Measurements from ENCODE around the gene ENAH. TPM values are rescaled to one million over a fixed set of nuclear protein-coding genes. Genes with fewer than 3 reads are reported as not detected.

ENAH gene
- total RNA-seq, 1 experiment from 2014 or later, result 160 TPM

DNA sequence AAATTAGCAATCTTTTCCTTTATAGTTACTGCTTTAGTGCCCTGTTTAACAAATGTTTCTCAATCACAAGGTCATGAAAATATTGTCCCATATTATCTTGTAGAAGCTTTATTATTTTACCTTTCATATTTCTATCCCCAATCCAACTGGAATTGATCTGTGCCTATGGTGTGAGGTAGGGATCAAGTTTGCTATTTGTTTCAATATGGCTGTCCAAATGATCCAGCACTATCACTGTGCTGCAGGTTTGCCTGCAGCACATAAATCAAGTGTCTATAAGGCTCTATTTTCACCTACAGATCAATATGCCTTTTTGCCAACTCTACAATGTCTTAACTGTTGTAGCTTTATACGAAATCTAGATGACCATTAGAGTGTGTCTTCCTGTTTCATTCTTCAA, 96.2 kb downstream of the ENAH start:
- no peaks in the 10 kb centered on the region for H3K27me3 ChIP-seq (ENCODE audit: control insufficient read depth, insufficient read depth, low read length)
- H3K4me3 ChIP-seq (ENCODE audit: insufficient read depth, low read depth, low read length), result no peak overlapping the region
- DNase-seq, result no peak
- peaks cover 3% of the 10 kb centered on the region for H3K36me3 ChIP-seq (replicated peaks; ENCODE audit: control insufficient read depth, insufficient read depth, low read length)

DNA sequence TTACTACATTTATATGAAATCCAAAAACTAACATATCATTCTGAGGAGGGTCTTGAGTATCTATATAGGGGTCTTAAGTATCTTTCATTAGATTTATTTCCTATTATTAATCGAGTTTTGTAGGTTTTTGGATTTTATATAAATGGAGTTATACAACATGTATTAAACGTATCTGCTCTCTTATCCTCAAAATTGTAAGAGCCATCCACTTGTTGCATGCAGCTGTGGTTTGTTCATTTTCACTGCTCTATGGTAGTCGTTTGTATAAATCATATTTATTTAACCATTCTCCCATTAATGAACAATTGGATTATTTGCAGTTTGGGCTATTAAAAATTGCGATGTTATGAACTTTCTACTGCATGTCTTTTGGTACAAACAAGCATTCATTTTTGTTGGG, 97.1 kb downstream of the ENAH start:
- DNase-seq, result no peak
- no peak overlapping the region for H3K4me3 ChIP-seq (ENCODE audit: insufficient read depth, low read depth, low read length)
- peaks cover 3% of the 10 kb centered on the region for H3K36me3 ChIP-seq (replicated peaks; ENCODE audit: control insufficient read depth, insufficient read depth, low read length)
- no peaks in the 10 kb centered on the region for H3K27me3 ChIP-seq (ENCODE audit: control insufficient read depth, insufficient read depth, low read length)

DNA sequence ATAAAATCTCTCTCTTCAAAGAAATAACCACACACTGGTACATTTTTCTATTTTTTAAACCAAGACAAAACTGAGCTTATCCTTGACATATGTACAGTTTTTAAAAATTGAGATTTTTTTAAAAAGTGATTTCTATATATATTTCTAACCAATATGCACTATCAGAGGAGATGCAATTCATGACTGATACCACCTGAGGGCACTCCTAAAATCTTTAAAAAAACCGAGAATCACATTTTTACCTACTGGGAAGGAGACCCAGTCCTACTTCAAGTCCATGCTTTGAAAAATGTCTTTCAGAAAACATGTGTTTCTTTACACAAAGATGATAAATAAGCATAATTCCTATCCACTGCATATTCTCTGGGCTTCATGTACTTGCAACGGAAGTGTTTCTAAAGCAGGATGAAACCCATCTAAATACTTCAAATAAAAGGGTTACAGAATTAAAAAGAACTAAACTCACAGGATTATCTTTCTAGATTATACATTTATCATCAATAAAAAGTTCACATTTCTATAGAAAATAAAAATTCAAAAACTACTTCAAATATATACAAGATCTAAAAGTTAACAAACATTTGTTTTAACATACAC, 98.6 kb downstream of the ENAH start:
- Histone ChIP-seq H3K36me3 (replicated peaks; ENCODE audit: control insufficient read depth, insufficient read depth, low read length) (peaks cover 2% of the 10 kb centered on the region), H3K4me3 (ENCODE audit: insufficient read depth, low read depth, low read length) (no peak overlapping the region), H3K27me3 (ENCODE audit: control insufficient read depth, insufficient read depth, low read length) (no peaks in the 10 kb centered on the region)
- peak; percentile 46 for DNase-seq

DNA sequence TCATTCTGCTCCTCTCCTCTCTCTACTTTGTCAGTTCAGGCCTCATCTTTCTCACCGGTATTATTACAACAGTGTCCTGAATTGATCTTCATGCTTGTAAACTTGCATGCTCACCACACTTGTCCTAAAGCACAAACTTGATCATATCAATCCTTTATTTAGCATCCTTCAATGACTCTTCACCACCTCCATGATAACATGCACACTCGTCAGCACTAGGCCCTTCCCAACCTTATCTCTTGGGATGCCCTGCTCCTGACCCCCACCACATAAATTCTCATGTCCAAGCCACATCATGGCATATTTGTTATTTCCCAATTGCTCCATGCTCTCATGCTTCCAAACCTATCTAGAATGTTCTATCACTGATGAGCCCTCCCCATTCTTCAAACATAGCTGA, 103.1 kb downstream of the ENAH start:
- Histone ChIP-seq H3K4me3 (ENCODE audit: insufficient read depth, low read depth, low read length) (no peak overlapping the region), H3K27me3 (ENCODE audit: control insufficient read depth, insufficient read depth, low read length) (no peaks in the 10 kb centered on the region), H3K36me3 (replicated peaks; ENCODE audit: control insufficient read depth, insufficient read depth, low read length) (no peaks in the 10 kb centered on the region; the same call in 1 of the 2 replicates)
- no peak for DNase-seq

DNA sequence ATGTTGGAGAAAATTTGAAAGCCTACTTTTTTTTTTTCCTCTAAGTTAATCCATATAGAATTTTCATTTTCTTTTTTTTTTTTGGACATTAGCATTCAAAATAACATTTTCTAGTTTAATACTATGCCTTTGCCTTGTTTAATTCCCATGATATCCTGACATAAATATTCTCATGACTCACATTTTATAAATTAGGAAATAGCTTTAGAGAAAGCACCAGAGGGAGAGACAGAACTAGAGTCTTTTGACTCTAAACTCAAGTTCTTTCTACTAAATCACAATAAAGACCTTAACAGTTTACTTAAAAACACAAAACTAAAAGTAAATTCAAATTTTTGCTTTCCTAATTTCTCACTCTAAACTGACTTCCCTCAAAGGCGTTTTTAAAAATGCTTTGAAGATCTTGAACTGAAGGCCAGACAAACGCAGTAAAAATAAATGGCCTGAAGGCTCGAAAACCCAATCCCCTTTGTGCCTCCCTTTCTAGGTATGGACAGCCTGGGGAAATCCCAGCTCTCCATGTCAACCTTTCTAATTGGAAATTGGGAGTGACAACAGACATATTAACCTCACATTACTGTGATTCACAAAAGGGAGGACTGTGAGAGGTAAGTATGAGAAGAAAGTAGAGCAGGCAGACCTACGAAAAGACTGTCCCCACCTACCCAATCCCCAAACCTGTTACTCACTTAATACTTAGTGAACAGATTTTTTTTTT, 104.6 kb downstream of the ENAH start:
- no peak overlapping the region for H3K4me3 ChIP-seq (ENCODE audit: insufficient read depth, low read depth, low read length)
- no peaks in the 10 kb centered on the region for H3K27me3 ChIP-seq (ENCODE audit: control insufficient read depth, insufficient read depth, low read length)
- no peaks in the 10 kb centered on the region; the same call in none of the 2 replicates for H3K36me3 ChIP-seq (replicated peaks; ENCODE audit: control insufficient read depth, insufficient read depth, low read length)
- DNase-seq, result no peak

DNA sequence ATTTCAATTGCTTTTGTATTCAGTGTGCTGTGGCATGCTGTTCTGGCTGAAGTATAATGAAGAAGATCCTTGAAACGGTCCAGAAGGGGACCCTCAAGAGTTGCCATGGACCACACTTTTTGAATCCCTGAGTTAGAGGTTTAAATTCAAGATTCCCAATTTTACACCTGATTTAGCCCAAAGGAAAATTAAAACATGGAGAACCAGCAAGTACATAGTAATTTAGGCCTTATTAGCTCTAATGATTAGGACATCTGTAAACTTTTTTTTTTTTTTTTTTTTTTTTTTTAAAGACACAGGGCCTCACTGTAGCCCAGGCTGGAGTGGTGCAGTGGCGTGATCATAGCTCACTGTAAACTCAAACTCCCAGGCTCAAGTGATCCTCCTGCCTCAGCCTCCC, 107.3 kb downstream of the ENAH start:
- DNase-seq, result no peak
- Histone ChIP-seq H3K4me3 (ENCODE audit: insufficient read depth, low read depth, low read length) (no peak overlapping the region), H3K27me3 (ENCODE audit: control insufficient read depth, insufficient read depth, low read length) (no peaks in the 10 kb centered on the region), H3K36me3 (replicated peaks; ENCODE audit: control insufficient read depth, insufficient read depth, low read length) (no peaks in the 10 kb centered on the region; the same call in 1 of the 2 replicates)

DNA sequence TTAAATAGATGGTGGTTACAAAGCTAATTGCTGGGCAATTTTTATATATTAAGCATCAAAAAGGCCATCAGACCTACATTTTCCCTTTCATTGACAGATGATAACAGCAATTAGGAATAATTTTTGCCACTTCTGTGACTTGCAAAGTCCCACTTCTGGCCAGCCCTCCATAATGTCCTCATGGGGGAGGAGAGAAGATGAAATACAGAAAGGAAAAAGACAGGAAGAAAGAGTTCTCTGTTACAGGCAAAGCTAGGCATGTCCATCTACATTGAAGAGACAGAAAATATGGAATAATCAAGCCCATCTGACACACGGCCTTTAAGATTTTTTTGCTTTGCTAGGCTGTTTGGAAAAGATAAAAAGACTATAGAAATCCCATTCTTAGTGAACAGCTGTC, 108.0 kb downstream of the ENAH start:
- no peak for DNase-seq
- Histone ChIP-seq H3K4me3 (ENCODE audit: insufficient read depth, low read depth, low read length) (no peak overlapping the region), H3K36me3 (replicated peaks; ENCODE audit: control insufficient read depth, insufficient read depth, low read length) (no peaks in the 10 kb centered on the region; the same call in 1 of the 2 replicates), H3K27me3 (ENCODE audit: control insufficient read depth, insufficient read depth, low read length) (no peaks in the 10 kb centered on the region)

DNA sequence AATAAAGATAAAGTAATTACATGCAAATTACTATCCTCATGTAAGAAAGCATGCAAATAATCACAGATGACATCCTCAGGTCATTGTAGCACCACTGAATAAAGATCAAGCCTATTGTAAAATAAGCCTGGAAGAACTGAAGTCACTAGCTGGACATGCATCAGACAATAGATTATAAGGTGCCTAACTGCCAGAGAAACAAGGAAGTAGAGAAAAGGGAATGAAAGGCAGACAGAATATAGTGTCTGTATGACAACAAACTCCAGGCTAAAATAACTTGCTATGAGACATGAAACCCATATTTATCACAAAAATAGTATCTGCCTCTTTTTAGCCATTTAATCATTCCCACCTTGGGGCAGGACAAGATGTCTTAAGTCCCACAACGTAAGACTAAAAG, 108.7 kb downstream of the ENAH start:
- no peak for DNase-seq
- no peaks in the 10 kb centered on the region for H3K27me3 ChIP-seq (ENCODE audit: control insufficient read depth, insufficient read depth, low read length)
- no peak overlapping the region for H3K4me3 ChIP-seq (ENCODE audit: insufficient read depth, low read depth, low read length)
- no peaks in the 10 kb centered on the region; the same call in 1 of the 2 replicates for H3K36me3 ChIP-seq (replicated peaks; ENCODE audit: control insufficient read depth, insufficient read depth, low read length)

DNA sequence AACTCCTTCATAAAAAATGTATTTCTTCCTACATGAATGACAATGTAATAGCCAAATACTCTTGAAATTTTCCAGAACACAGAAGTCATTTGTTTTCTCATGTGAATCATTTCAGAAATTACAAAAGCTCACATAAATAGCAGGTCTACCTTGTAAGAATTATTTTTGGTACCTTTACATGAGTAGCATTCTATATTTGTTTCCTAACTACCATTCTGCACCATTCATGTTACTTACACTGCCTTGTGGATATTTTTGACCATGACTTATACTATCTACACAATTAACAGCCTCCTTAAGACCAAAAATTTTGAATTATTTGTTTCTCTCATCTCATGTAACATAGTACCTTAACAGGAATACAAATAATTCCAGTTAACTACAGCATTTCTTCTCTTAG, 109.6 kb downstream of the ENAH start:
- DNase-seq, result no peak
- Histone ChIP-seq H3K27me3 (ENCODE audit: control insufficient read depth, insufficient read depth, low read length) (no peaks in the 10 kb centered on the region), H3K36me3 (replicated peaks; ENCODE audit: control insufficient read depth, insufficient read depth, low read length) (no peaks in the 10 kb centered on the region; the same call in 1 of the 2 replicates), H3K4me3 (ENCODE audit: insufficient read depth, low read depth, low read length) (no peak overlapping the region)

DNA sequence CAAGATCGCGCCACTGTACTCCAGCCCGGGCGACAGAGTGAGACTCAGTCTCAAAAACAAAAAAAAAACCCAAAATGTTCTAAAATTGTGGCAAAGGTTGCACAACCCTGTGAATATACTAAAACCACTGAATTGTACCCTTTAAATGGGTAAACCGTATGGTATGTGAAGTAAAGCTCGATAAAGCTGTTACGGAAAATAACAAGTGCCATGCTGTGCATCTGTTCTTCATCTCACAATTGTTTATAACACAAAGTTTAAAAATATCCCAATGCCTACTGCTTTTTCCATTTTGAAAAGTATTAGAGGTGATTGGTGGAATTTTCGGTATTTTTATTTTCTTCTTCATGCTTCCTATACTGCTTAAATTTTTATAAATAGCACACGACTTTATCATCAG, 111.5 kb downstream of the ENAH start:
- no peaks in the 10 kb centered on the region; the same call in 1 of the 2 replicates for H3K36me3 ChIP-seq (replicated peaks; ENCODE audit: control insufficient read depth, insufficient read depth, low read length)
- H3K4me3 ChIP-seq (ENCODE audit: insufficient read depth, low read depth, low read length), result no peak overlapping the region
- DNase-seq, result no peak
- H3K27me3 ChIP-seq (ENCODE audit: control insufficient read depth, insufficient read depth, low read length), result no peaks in the 10 kb centered on the region

DNA sequence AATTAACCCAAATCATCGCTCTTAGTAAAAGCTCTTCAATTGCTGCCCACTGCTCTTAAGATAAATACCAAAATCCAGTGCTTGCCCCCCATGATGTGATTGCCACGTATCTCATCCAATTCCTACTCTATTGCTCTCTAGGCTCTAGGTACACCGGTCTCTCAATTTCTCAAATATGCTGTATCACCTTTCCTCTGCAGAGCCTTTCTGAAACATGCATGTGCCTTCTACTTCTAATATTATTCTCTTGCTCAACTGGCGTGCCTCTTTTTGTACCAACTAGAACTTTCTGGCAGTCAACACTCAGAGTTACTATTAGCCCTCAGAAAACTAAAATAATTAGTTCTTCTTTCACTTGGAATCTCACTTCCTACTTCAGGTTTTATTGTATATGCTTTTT, 113.3 kb downstream of the ENAH start:
- Histone ChIP-seq H3K27me3 (ENCODE audit: control insufficient read depth, insufficient read depth, low read length) (no peaks in the 10 kb centered on the region), H3K36me3 (replicated peaks; ENCODE audit: control insufficient read depth, insufficient read depth, low read length) (no peaks in the 10 kb centered on the region; the same call in 1 of the 2 replicates), H3K4me3 (ENCODE audit: insufficient read depth, low read depth, low read length) (no peak overlapping the region)
- no peak for DNase-seq

DNA sequence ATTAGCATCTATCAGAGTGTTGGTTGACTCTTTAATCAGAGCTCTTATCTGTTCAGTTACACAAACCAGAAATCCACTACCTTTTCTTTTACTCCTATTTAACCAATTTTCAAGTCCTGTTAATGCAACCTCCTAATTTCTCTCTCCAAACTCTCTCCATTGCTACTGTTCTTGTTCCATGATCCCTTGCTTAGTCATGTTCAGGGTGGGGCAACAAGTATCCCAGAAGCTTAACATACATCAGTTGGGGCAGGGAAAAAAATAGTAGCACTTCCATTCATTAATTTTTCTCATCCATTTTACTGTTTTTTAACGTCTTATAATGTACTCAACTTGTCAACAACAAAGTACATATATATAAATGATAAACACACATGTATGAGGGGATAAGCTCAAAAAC, 113.9 kb downstream of the ENAH start:
- Histone ChIP-seq H3K4me3 (ENCODE audit: insufficient read depth, low read depth, low read length) (no peak overlapping the region), H3K27me3 (ENCODE audit: control insufficient read depth, insufficient read depth, low read length) (no peaks in the 10 kb centered on the region), H3K36me3 (replicated peaks; ENCODE audit: control insufficient read depth, insufficient read depth, low read length) (no peaks in the 10 kb centered on the region)
- DNase-seq, result no peak

DNA sequence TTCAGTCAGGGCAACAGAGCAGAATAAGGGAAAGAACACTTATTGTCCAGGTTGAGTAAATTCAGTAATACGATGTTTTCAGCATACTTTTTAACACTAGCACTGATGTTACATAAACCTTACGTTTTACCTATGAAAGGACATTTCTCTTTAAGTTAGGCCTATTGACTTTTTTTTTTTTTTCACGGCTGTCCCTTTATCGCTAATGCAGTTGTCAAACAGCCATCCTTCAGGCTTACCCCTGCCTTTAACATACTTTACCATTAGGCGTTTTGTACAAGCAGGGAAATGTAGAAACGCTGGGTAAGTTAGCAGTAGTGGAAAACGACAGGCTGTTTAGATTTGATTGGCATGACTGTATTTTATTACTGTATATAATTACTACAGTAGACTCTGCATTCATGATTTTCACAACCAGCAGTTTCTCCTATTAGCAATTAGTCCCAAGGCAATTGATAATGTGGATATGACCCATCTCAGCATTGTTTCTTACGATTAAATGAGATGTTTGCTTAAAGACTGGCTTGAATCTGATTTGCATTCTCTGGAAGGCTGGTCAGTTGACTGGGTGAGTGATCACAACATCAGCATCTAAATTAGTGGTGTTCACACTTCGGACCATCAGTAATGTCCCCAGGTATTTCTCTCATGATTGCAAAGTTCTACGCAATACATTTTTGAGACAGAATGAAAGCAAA, 115.2 kb downstream of the ENAH start:
- H3K4me3 ChIP-seq (ENCODE audit: insufficient read depth, low read depth, low read length), result no peak overlapping the region
- H3K36me3 ChIP-seq (replicated peaks; ENCODE audit: control insufficient read depth, insufficient read depth, low read length), result no peaks in the 10 kb centered on the region
- H3K27me3 ChIP-seq (ENCODE audit: control insufficient read depth, insufficient read depth, low read length), result no peaks in the 10 kb centered on the region
- no peak for DNase-seq

DNA sequence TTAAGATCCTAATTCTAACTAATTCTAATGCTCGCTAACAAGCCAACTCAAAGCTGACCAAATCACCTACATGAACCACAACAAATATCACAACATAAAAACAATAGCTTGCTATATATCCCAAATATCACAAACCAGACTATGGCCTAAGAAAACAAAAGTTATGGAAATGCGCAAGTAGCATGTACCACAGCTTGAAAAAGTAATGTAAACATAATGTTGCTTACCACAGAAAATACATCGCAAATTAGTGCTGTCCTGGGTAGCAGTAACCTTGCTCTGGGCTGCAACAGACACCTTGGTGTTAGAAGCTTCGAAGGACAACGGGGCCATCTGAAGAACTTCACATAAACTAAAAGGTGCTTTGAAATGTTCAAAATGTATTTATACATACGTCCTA, 117.6 kb downstream of the ENAH start:
- Histone ChIP-seq H3K36me3 (replicated peaks; ENCODE audit: control insufficient read depth, insufficient read depth, low read length) (no peaks in the 10 kb centered on the region), H3K27me3 (ENCODE audit: control insufficient read depth, insufficient read depth, low read length) (no peaks in the 10 kb centered on the region), H3K4me3 (ENCODE audit: insufficient read depth, low read depth, low read length) (no peak overlapping the region)
- no peak for DNase-seq

DNA sequence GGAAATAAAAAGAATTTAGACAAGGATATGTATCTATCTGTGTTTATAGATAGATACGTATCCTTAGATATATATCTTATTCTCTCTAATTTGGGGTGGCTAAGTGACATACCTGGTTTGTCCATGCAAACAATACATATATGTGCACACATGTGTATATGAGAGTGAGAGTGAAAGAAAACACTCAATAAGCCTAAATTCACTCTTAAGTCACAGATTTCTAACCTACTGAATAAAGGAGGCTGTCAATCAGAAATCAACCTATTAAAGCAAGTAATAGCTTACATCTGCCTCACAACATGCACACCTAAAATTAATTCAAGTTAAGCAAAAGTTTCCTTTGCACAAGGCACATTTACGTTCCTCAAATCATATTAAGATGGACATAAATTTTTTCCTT, 118.2 kb downstream of the ENAH start:
- Histone ChIP-seq H3K36me3 (replicated peaks; ENCODE audit: control insufficient read depth, insufficient read depth, low read length) (no peaks in the 10 kb centered on the region), H3K27me3 (ENCODE audit: control insufficient read depth, insufficient read depth, low read length) (no peaks in the 10 kb centered on the region), H3K4me3 (ENCODE audit: insufficient read depth, low read depth, low read length) (no peak overlapping the region)
- no peak for DNase-seq
